K562 (cell line): ENCODE results near the gene KCNQ4. TPM values are rescaled to one million over a fixed set of nuclear protein-coding genes. Genes with fewer than 3 reads are reported as not detected.

Experiments
- BRF1 ChIP-seq: IDR thresholded peaks from 3 replicates; pipeline ENCODE4 v1.6.1; 2011; ENCODE audit warnings: borderline replicate concordance, mild to moderate bottlenecking; ENCODE audit not compliant: insufficient read length; ENCODE audit errors: extremely low read depth
- CHD4 ChIP-seq: fragments of 200-600 bp; sonication (generic); IDR thresholded peaks from 3 replicates; pipeline ENCODE4 v1.6.1; 2012; ENCODE audit warnings: low read depth, mild to moderate bottlenecking, mixed read lengths, low read length, inconsistent platforms; ENCODE audit not compliant: insufficient read depth, insufficient replicate concordance, poor library complexity, severe bottlenecking
- CXXC5 ChIP-seq: fragments of 250-450 bp; sonication (Bioruptor Pico); IDR thresholded peaks from 2 replicates; pipeline ENCODE4 v1.8.0; 2022; ENCODE audit warnings: inconsistent platforms, mild to moderate bottlenecking, moderate library complexity
- ERF ChIP-seq: fragments of 450-650 bp; formaldehyde crosslinking; IDR thresholded peaks from 2 replicates; pipeline ENCODE4 v1.4.0; 2020; ENCODE audit warnings: mild to moderate bottlenecking, mixed read lengths
- GATAD2B ChIP-seq: fragments of 450-650 bp; IDR thresholded peaks from 2 replicates; pipeline ENCODE4 v1.6.1; 2017; ENCODE audit warnings: mild to moderate bottlenecking, borderline replicate concordance
- MGA ChIP-seq: fragments of 450-650 bp; IDR thresholded peaks from 2 replicates; pipeline ENCODE4 v1.6.1; 2016; ENCODE audit warnings: mild to moderate bottlenecking, moderate library complexity
- MNT ChIP-seq, 2 experiments: fragments of 450-650 bp; conservative IDR thresholded peaks; 2 replicates each; pipeline ENCODE4 v1.6.1; 2017; ENCODE audit warnings: mild to moderate bottlenecking in 2 of 2, moderate library complexity in 2 of 2
- NFXL1 ChIP-seq: fragments of 450-650 bp; formaldehyde crosslinking; IDR thresholded peaks from 2 replicates; pipeline ENCODE4 v1.4.0; 2021; ENCODE audit warnings: mild to moderate bottlenecking
- NFYB ChIP-seq: IDR thresholded peaks from 2 replicates; pipeline ENCODE4 v1.6.1; 2011; ENCODE audit warnings: mild to moderate bottlenecking, moderate library complexity; ENCODE audit not compliant: insufficient read length; ENCODE audit errors: extremely low read depth
- NR4A1 ChIP-seq, 2 experiments: fragments of 250-450 bp in 1 of 2; fragments of 450-650 bp in 1 of 2; sonication (Bioruptor Pico) in 1 of 2; IDR thresholded peaks; 2 replicates each; pipeline versions ENCODE4 v1.4.0 to v1.6.1; 2016 to 2020; ENCODE audit warnings: mild to moderate bottlenecking in 2 of 2, missing compliant biosample characterization in 1 of 2, missing genetic modification characterization in 1 of 2, moderate library complexity in 1 of 2
- POLR3G ChIP-seq: IDR thresholded peaks from 2 replicates; pipeline ENCODE4 v1.6.1; 2011; ENCODE audit not compliant: insufficient read length, insufficient replicate concordance; ENCODE audit errors: extremely low read depth
- SMAD3 ChIP-seq: fragments of 450-650 bp; formaldehyde crosslinking; conservative IDR thresholded peaks from 2 replicates; pipeline ENCODE4 v1.4.0; 2020; ENCODE audit warnings: mild to moderate bottlenecking
- ZSCAN32 ChIP-seq: fragments of 450-650 bp; formaldehyde crosslinking; IDR thresholded peaks from 2 replicates; pipeline ENCODE4 v1.4.0; 2020; ENCODE audit warnings: mild to moderate bottlenecking, moderate library complexity
- polyA plus RNA-seq, 8 experiments: library from polyadenylated mRNA; depleted of rRNA in 4 of 8; stranded (reverse) in 5 of 8; unstranded in 3 of 8; fragments of >200 nt; fragmentation: Nextera tagmentation in 2 of 8; fragmentation: Illumina TruSeq in 1 of 8; extraction: Ambion mirVana in 2 of 8; extraction: Trizol in 1 of 8; gene quantifications; 2 replicates each; pipeline versions ENCODE4 v1.2.1 to v1.2.3, GENCODE V29; 2011 to 2014; ENCODE audit warnings: inconsistent platforms in 1 of 8, missing spikeins in 1 of 8
- total RNA-seq, 7 experiments: library from RNA; depleted of rRNA in 6 of 7; stranded (reverse); fragments of >200 nt in 6 of 7; fragmentation: Illumina TruSeq in 2 of 7; extraction: Trizol in 2 of 7; gene quantifications; 2 replicates each; pipeline versions ENCODE4 v1.2.1 to v1.2.3, GENCODE V29; 2011 to 2021; ENCODE audit warnings: low replicate concordance in 1 of 7

The KCNQ4 gene
- total and polyA plus RNA-seq, 9 of the 15 experiments (the other 6 are each of a cell fraction or from before 2014, with no cell fraction given): 0.07 to 4.1 (median 0.79) TPM

- TF ChIP-seq MGA (no peak), ZSCAN32 (CRISPR knock-in tag) (no peak), ERF (CRISPR knock-in tag) (no peak), NFXL1 (CRISPR knock-in tag) (no peak), MNT (conservative IDR thresholded peaks at IDR 0.05) (peak in 1 of 2 experiments; percentile 68; a peak in 2 of 4 replicates), GATAD2B (peak; percentile 92), CHD4 (no peak), SMAD3 (CRISPR knock-in tag) (0 out of 2 replicates have a peak, but pooled peaks have one; percentile 14), CXXC5 (CRISPR knock-in tag) (peak; percentile 92), POLR3G (no peak), NFYB (no peak), NR4A1 (CRISPR knock-in tag; IDR thresholded peaks at IDR 0.05) (no peak), NR4A1 (tag; IDR thresholded peaks at IDR 0.05) (peak; percentile 92), BRF1 (no peak)
Observed at GRCh38 chr1:40820911-40821693, 37.5 kb downstream of the KCNQ4 start (continued).
